GM04503 (cell line): Measurements from ENCODE around the gene PDE6A.

ENCODE experiments used
- DNase-seq: peaks from one replicate; pipeline ENCODE4 v3.0.0-alpha.2; 2012; ENCODE audit warnings: low read depth

PDE6A gene

DNA sequence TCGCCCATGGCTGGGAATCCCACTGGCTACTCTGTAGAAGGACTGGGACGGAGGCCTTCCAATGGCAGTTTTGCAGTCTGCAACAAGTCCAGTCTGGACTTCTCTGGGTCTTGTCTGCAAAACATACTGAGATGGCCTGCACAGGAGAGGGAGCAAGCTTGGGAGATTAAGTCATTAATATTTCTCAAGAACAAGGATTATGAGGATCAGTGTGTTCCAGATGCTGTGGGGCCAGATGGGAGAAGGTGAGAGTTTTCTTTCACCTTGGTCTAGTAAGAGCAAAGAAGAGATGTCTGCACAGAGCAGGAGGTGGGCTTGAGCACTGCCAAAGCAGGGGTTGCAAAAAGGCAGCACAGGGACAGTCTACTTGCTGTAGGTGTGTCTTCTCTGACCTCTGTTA lies at the start of gene PDE6A:
TSS of gene PDE6A (minus strand) at position 128 of the 400 bp plus-strand sequence. CDS start at position 8, 120 bp downstream.
- DNase-seq = no peak

DNA sequence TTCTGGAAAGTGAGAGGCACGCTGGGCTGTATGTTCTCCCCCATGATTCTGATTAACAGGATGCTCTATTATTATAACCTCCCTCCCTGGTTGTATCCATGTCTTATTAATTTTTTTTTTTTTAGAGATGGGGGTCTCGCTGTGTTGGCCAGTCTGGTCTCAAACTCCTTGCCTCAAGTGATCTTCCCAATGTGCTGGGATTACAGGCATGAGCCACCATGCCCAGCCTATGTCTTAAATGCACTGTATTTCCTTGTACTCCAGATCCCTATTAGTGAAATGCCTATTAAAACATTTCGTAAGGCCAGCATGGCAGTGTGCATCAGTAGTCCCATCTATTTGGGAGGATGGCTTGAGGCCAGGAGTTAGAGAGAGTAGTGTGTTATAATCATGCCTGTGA lies 48.9 kb upstream of the PDE6A start:
- no peak for DNase-seq

DNA sequence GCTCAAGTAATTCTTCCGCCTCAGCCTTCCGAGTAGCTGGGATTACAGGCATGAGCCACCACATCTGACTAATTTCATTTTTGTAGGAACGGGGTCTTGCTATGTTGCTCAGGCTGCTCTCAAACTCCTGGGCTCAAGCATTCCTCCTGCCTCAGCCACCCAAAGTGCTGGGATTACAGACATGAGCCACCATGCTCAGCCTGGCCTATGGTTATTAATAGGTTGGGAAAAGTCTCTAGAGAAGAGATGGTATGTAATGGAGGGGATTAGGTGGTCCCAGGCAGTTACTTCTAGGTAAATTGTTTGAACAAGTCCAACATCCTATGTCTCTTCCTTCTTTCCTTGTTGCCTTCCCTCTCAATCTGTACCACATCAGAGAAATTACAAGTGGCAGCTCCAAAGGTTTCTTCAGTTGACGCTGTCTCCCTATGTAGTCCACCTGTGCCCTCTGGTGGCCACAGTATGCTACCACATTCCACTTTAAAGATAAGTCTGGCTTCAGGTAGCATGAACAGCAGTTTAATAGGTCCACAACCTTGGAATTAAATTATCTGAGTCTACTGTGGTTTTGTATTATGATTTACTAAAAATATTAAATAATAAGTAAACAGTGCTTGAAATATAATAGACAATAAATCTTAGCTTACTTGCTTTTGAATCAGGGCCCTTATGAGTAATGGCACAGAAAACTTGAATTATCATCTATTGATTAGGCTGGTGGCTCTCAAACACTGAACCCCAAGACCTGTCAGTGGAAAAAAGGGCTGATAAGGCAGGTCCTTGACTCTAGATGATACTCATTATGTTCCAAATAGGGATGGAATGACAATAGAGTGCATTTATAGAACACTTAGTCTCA lies 46.2 kb upstream of the PDE6A start:
- no peak for DNase-seq

DNA sequence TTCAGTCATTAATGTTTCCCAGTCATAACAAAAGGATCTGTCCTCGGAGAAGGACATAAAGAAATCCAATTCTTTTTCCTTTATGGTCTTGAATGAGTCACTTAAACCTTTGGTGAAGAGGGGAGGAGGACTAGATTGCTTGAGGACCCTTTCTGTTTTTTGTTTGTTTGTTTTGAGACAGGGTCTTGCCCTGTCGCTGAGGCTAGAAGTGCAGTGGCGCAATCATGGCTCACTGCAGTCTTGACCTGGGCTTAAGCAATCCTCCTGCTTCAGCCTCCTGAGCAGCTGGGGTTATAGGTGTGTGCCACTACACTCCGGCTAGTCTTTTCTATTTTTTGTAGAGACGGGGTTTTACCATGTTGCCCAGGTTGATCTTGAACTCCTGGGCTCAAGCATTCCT lies 43.5 kb upstream of the PDE6A start:
- no peak for DNase-seq

DNA sequence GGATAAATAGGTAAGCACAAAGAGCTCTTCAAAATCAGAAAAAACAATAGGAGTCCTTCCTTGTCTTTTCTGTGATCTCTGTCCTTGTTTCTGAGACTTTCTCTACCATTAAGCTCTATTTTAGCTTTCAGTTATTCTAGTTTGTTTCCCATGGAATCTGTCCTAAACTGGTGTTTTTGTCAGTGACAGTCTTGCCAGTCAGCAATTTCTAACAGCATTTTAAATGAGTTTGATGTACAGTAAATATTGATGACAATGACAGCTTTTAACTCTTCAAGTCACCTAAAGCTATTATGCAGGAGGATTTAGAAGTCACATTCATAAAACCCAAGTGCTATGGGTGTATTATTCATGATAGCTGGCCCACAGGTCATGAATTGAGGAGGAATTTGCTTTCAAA lies 37.9 kb upstream of the PDE6A start:
- DNase-seq = no peak

DNA sequence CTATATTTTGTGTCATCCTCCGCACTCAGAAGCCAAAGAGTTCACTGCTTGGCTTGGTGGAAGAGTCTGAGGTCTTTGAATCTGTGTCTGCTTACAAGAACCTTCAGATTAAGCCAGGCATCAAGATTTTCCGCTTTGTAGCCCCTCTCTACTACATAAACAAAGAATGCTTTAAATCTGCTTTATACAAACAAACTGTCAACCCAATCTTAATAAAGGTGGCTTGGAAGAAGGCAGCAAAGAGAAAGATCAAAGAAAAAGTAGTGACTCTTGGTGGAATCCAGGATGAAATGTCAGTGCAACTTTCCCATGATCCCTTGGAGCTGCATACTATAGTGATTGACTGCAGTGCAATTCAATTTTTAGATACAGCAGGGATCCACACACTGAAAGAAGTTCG lies 36.6 kb upstream of the PDE6A start:
- no peak for DNase-seq

DNA sequence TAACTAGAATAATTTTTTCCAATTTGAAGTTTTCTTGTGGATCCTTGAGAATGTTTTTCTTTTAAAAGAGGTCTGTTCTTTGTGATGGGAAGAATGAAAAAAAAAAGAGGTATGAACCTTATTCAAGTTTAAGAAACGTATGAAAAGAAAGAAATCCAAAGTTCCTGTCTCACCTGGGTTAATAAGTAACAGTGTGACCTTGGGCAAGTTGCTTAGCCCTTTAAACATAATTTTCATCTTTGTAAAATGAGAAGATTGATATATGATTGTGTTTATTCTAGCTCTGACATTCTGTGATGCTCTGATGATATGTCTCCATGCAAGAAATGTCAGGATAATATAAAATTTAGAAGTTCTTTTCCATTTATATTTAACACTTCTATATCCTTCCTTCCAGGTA lies 35.3 kb upstream of the PDE6A start:
- no peak for DNase-seq

DNA sequence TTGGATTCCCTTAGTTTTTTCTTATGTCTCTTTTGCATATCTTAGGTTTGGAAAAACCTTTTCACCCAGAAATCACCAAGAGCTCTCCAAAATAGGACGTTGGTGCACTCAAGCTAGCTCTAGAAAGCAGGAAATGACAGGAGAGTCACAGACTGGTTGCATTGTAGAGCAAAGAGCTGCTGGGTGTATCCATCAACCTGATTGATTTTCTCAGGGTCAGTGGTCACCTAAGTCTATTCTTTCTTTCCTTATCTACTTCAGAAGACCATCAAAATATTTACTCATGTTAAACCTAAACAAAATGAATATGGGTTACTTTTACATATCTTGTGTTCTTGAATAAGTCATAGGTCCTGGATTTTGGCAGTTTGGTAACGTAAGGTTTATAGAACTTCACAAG lies 30.8 kb upstream of the PDE6A start:
- DNase-seq = no peak

DNA sequence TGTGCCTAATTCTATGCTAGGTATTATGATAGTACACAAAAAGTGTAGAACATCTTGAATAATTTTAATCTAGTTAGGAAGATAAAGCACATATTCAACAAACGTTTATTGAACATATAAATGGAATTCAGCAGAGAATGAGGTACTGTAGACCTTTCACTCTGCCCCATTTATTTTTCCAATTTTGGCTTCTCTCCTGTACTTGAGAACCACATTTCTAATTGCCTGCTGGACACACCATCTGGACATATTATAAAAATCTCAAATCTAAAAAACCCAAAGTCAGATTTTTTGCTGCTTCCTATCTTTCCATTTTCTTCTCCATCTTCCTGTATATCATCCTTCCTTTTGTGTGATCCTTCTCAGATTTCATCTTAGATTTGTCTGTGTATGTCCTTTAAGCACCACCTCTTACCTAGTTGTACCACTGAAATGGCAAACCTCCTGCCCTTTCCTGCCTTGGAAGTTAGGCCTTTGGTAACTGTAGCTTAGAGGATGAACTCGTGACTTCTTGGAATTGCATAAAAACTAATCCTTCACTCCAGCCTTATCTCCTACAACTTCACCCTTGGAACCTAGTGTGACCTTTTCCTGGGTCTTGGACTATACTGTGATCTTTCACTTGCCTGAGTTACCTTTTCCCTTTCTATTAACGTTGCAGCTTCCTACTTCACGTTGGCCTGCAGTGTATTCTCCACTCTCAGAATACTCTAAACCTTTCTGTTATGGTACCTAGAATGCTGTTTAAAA lies 24.8 kb upstream of the PDE6A start:
- no peak for DNase-seq

DNA sequence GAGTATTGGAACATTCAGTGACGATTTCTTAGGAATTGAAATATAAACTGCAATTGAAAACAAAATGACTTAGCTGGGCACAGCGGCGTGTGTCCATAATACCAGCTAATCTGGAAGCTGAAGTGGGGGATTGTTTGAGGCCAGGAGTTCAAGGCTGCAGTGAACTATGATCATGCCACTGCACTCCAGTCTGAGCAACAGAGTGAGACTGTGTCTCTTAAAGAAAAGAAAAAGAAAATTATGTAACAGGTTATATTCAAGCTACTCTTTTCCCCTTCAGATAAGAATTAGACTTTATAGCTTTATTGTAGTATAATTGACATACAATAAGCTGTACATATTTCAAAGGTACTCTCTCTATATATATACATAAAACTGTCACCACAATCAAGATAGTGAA lies 22.4 kb upstream of the PDE6A start:
- no peak for DNase-seq

DNA sequence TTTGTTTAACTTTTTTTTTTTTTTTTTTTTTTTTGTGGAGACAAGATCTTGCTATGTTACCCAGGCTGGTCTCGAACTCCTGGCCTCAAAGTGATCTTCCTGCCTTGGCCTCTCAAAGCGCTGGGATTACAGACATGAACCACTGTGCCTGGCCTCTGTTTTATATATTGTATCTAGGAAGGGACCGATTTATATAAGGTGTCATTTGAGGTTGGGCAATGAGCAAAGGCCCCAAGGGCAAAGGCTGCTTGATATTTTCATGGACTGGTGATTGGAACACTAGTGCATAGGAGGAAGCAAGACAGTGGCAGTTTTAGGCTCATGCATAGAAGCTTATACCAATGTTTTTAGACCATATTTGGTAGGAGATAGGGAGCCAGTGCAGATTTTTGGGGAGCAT lies 19.1 kb upstream of the PDE6A start:
- DNase-seq = no peak

DNA sequence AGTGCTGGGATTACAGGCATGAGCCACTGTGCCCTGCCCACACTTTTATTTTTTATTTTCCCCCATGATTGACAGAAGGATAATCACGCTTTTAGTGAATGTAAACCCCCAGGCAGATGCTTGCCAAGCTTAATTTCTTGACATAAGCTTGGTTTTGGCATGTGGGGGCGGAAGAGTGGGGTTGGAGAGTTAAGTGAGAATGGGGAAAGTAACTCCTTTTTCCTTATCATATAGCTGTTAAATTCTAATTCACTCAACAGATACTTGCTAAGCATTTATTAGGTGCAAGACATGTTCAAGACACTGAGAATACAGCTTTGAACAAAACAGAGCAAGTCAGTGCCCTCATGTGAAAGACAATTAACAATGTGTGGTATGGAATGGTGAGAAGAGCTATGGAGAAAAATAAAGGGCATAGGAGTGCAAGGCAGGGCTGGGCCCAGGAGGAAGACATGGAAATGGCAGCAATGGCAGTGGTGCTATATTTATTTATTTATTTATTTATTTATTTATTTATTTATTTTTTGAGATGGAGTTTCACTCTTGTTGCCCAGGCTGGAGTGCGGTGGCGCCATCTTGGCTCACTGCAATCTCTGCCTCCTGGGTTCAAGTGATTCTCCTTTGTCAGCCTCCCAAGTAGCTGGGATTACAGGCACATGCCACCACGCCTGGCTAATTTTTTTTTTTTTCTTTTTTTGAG lies 18.2 kb upstream of the PDE6A start:
- DNase-seq = no peak

DNA sequence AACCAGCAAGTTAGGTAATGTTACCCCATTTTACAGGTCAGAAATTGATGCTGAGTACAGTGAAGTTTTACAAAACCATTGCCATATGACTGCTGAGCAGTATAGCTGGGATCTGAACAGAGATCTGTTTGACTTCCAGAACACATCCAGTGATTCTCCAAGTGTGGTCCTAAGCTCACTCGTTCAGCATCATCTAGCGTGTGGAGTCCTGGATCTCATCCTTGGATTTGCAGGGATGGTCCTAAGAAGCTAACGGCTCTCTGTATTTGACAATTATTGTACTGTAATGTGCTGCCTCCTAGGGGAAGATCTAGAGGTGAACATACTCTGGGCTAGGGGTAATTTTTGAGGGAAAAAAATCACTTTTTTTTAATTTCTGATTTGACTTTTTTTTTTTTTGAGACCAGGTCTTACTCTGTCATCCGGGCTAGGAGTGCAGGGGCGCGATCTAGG lies 17.4 kb upstream of the PDE6A start:
- DNase-seq = no peak

DNA sequence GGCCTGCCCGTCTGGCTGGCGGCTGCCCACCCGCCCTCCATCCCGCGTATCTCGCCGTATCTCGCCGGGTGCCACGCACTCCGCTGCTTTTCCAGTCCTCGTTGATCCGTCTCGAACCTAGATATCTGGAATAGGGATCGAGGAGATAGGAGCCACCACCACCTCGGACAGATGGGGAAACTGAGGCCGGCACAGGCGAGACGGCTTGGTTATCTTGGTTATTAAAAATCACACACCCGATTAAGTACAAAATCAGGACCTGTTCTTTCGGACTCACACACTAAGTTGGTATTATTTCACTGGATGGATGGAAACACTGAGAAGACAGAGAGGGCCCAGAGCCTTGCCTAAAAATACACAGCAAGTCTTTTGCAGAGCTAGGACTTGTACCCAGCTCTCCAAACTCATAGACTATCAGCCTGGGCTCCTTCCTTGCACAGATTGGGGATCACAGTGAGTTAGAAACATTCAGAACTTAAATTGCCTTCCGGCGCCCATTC lies 16.6 kb upstream of the PDE6A start:
- DNase-seq = no peak

DNA sequence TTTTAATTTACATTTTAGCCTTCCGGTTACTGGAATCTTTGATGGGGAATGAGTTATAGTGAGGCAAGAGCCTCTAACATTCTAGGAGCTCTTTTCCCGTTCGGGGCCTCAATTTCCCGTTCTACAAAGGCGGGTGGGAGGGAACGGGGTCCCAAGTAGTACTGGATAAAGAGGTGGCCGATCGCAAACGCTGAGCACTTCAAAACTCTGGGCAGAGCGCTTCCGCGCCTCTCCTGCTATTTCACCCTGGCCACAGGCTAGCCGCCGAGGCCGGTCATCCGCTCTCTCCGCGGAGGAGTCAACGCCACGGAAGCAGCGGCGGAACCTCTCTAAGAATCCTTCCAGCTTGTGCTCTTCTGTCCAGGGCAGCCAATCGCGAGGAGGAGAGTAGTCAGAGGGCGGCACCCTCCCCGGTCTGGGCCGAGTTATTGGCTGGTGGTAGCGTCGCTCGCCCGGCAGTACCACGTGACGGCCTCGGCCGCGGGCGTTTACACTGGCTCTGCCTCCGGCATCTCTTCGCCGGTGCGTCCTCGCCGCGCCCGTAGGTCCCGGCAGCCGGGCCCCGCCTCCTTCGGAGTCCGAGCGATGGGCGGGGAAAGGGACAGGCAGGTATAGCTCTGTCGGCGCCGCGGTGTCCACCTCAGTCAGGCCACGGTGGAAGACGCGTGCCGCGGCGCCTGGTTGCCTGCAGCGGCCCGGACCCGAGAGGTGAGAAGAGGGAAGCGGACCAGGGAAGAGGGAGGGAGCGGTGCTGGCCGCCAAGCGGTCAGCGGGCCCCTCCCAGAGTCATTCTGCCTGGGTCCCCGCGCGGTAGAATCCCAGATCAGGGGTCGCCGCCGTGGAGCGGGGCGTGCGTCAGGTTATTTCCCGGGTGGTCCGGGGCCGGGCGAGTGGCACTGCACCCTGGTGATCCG lies 15.9 kb upstream of the PDE6A start, which contains the start of gene SLC26A2:
TSS of gene SLC26A2 (plus strand) at position 487 of the 914 bp plus-strand sequence. CDS start 16,895 bp downstream, outside the sequence.
- DNase-seq = peak; percentile 90

DNA sequence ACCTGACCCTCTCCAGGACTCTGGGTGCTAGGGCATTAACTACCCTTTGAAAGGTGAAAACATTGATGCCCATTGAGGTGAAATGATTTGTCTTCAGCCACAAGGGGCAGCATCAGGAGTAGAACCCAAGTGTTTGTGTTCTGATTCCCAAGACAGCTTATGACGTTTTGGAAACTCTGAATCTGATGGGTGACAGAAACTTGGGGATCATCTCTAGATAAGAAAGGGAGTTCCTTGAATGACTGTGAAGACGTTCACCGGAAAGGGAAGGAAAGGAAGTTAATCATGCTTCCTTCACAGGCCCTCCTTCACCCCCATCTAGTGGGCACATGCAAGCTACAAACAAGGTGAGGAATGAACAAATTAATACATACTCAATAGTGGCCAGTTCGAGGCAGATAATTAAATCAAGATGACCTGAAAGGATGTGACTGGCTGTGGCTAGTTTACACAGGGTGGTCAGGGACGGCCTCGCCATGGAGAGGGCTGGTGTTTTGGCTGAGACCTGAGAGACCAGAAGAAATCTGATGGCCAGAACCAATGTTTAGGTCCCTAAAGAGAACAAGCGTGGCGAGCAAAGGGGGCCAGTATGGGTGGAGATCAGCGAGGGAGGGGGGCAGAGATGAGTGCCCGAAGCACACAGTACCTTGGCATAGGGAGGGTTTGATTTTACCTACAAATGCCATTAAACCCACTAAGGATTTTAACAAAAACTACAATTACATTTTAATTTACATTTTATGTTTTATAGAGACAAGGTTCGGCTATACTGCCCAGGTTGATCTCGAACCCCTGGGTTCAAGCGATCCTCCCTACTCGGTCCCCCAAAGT lies 15.0 kb upstream of the PDE6A start:
- DNase-seq = no peak

DNA sequence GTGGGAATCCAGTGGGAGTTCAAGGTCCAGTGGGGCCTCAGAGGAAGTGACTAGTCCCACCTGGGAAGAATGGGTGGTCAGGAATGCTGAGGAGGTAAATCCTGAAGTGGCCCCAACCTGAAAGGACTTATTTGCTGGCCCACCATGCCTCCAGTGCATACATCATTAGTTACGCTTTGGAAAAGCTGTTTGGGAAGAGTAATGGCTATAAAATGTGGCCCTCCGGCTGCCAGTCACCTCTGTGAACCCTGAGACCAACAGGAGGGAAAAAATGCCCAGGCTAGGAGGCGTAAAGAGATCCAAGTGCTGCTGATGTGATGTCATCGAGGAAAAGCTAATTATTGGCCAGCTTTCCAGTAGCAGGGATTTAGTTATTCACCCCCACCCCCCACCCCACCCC lies 13.3 kb upstream of the PDE6A start:
- no peak for DNase-seq

DNA sequence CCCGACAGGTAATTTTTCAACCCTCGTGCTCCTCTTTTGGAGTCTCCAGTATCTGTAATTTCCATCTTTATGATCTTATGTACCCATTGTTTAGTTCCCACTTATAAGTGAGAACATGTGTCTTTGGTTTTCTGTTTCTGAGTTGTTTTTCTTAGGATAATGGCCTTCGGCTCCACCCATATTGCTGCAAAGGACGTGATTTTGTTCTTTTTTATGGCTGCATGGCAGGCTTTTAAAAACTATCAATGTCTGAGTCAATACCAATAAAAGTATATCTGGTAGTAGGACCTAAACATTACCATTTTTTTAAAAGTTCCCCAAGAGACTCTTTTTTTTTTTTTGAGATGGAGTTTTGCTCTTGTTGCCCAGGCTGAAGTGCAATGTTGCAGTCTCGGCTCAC lies 12.1 kb upstream of the PDE6A start:
- no peak for DNase-seq

DNA sequence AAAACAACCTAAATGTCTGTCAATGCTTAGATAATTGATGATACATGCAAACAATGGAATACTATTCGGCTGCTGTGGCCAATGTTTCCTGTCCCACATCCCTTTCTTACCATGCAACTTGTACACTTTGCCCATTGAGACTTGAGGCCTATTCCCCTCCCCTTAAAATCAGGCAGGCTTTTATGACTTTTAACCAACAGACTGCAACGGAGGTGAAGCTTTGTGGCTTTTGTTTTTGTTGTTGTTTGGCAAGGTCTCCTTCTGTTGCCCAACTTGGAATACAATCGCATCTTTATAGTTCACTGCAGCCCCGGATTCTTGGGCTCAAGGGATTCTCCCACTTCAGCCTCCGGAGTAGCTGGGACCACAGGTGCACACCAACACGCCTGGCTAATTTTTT lies 10.2 kb upstream of the PDE6A start:
- DNase-seq = no peak

DNA sequence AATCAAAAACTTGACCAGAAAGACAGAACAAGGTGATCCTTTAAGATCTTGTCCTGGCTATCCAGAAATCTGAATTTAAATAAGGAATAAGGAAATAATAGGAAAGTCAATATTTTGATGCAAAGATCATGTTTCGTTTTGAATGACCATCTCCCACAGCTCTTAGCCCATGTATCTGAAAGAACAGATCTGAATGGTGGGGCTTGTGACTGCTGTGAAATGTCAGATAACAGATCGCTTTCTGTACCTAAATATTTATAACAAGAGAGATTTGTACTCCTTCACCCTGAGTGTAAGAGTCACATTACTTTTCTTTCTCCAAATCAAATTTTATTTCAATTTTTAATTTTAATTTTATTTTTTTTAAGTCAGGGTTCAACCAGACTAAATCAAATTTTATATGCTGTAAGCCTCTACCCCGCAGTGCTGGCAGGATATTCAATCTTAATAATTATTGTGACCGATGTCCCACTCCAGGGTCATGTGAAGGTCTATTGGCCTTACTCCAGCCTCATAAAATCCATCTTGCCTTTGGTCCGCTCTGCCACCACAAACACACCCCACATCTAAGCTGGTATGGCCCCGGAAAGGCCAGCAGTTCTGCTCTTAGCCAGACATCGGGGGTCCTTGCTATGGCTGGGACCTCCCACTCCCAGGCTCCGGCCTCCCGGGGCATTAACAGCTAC lies 9.0 kb upstream of the PDE6A start:
- no peak for DNase-seq
